HFFc6 (cell line): Measurements from ENCODE around the gene SLC13A5. TPM values are rescaled to one million over a fixed set of nuclear protein-coding genes. Genes with fewer than 3 reads are reported as not detected.

ENCODE experiments used
- DNase-seq: peaks from one replicate; pipeline ENCODE4 v3.0.0-alpha.2; 2018
- H3K27ac Mint-ChIP-seq: 2 replicates; pipeline ENCODE4 v1.8.0; 2020; ENCODE audit warnings: mild to moderate bottlenecking, mixed read lengths
- H3K27me3 Mint-ChIP-seq: 2 replicates; pipeline ENCODE4 v1.8.0; 2021; ENCODE audit warnings: mild to moderate bottlenecking, moderate library complexity, mixed read lengths; ENCODE audit not compliant: insufficient read depth
- H3K36me3 Mint-ChIP-seq: 2 replicates; pipeline ENCODE4 v1.8.0; 2021; ENCODE audit warnings: low read depth, mixed read lengths
- H3K4me1 Mint-ChIP-seq: 2 replicates; pipeline ENCODE4 v1.8.0; 2020; ENCODE audit warnings: low read depth, mixed read lengths
- H3K4me3 Mint-ChIP-seq: 2 replicates; pipeline ENCODE4 v1.8.0; 2020; ENCODE audit warnings: mild to moderate bottlenecking, moderate library complexity, mixed read lengths
- H3K9me3 Mint-ChIP-seq: 2 replicates; pipeline ENCODE4 v1.8.0; 2020; ENCODE audit warnings: mild to moderate bottlenecking, mixed read lengths
- total RNA-seq, 6 experiments: library from RNA; stranded (reverse); fragmentation: NEBNext Ultra II Directional; extraction: Animal tissue kit (Norgen Biotek cat#: 25700); gene quantifications; 2 replicates in 1 of 6; 3 replicates in 5 of 6; pipeline ENCODE4 v1.2.3, GENCODE V29; 2021
- TF ChIP-seq, protein P1 (sequence below): fragments of 200-600 bp; sonication (generic); IDR thresholded peaks from 2 replicates; pipeline ENCODE4 v1.5.0; 2021; ENCODE audit warnings: antibody characterized with exemption, mild to moderate bottlenecking

The SLC13A5 gene
- total RNA-seq, 6 experiments from 2014 or later = not detected

DNA sequence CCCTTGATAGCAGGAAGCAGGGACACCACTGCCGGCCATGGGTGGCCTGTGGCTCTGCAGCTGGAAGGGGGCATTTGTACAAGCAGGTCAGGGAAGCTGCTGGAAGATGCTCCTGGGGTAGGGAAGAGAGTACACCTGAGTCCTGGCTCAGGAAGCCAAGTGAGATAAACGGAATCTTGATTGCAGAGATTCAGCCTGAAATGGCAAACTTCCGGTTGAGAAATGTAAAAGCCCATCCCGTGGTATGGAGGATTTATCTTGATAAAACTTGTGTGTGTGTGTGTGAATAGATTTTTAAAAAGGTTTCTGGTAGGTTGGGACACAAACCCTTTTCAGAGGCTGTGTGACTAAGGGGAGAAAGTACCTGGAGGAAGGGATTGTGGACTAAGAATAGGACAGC lies 32.0 kb downstream of the SLC13A5 start:
- H3K4me1 Mint-ChIP-seq = no peaks in the 10 kb centered on the region
- TF ChIP-seq, protein P1, sequence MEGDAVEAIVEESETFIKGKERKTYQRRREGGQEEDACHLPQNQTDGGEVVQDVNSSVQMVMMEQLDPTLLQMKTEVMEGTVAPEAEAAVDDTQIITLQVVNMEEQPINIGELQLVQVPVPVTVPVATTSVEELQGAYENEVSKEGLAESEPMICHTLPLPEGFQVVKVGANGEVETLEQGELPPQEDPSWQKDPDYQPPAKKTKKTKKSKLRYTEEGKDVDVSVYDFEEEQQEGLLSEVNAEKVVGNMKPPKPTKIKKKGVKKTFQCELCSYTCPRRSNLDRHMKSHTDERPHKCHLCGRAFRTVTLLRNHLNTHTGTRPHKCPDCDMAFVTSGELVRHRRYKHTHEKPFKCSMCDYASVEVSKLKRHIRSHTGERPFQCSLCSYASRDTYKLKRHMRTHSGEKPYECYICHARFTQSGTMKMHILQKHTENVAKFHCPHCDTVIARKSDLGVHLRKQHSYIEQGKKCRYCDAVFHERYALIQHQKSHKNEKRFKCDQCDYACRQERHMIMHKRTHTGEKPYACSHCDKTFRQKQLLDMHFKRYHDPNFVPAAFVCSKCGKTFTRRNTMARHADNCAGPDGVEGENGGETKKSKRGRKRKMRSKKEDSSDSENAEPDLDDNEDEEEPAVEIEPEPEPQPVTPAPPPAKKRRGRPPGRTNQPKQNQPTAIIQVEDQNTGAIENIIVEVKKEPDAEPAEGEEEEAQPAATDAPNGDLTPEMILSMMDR = no peak
- peaks cover 37% of the 10 kb centered on the region for H3K27me3 Mint-ChIP-seq
- no peaks in the 10 kb centered on the region for H3K9me3 Mint-ChIP-seq
- no peaks in the 10 kb centered on the region for H3K36me3 Mint-ChIP-seq
- no peak overlapping the region for H3K27ac Mint-ChIP-seq
- no peak for DNase-seq
- no peak overlapping the region for H3K4me3 Mint-ChIP-seq

DNA sequence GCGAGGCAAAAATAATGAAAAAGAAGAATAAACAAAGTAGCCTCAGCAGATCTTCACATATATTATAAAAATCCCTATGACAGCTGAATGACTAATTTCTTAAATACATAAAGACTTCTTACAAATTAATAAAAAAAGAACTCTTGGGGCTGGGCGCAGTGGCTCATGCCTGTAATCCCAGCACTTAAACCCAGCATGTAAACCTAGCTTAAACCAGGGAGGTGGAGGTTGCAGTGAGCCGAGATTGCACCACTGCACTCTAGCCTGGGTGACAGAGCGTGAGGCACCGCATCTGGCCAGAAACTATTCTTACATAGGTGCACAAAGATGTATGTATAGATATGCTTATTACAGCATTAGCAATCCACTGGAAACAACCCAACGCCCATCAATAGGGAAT lies 33.9 kb downstream of the SLC13A5 start:
- Mint-ChIP-seq H3K27me3 (peaks cover 33% of the 10 kb centered on the region), H3K36me3 (no peaks in the 10 kb centered on the region), H3K9me3 (no peaks in the 10 kb centered on the region), H3K27ac (no peak overlapping the region), H3K4me1 (no peaks in the 10 kb centered on the region), H3K4me3 (no peak overlapping the region)
- DNase-seq = no peak
- TF ChIP-seq, protein P1 = no peak

DNA sequence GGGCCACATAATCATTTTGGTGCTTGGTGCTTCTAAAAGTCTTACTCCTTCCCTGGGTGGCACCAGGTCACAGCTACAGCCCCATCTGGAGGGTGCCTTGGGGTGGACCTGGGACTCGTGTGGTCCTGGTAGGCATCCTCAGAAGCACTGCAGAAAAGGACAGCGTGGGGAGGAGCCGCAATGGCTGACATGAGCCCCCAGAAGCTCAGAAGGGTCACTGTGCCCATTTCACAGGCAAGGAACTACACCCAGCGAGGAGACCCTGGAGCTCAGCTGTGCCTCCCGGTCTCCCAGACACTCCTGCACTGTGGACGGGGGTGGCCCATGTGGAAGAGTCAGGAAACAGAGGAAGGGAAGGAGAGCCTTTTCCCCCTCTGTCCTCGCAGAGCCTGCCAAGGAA lies 35.2 kb downstream of the SLC13A5 start:
- H3K9me3 Mint-ChIP-seq = no peaks in the 10 kb centered on the region
- H3K4me3 Mint-ChIP-seq = no peak overlapping the region
- no peak overlapping the region for H3K27ac Mint-ChIP-seq
- TF ChIP-seq, protein P1 = no peak
- no peaks in the 10 kb centered on the region for H3K4me1 Mint-ChIP-seq
- no peaks in the 10 kb centered on the region for H3K36me3 Mint-ChIP-seq
- H3K27me3 Mint-ChIP-seq = peaks cover 30% of the 10 kb centered on the region
- no peak for DNase-seq

DNA sequence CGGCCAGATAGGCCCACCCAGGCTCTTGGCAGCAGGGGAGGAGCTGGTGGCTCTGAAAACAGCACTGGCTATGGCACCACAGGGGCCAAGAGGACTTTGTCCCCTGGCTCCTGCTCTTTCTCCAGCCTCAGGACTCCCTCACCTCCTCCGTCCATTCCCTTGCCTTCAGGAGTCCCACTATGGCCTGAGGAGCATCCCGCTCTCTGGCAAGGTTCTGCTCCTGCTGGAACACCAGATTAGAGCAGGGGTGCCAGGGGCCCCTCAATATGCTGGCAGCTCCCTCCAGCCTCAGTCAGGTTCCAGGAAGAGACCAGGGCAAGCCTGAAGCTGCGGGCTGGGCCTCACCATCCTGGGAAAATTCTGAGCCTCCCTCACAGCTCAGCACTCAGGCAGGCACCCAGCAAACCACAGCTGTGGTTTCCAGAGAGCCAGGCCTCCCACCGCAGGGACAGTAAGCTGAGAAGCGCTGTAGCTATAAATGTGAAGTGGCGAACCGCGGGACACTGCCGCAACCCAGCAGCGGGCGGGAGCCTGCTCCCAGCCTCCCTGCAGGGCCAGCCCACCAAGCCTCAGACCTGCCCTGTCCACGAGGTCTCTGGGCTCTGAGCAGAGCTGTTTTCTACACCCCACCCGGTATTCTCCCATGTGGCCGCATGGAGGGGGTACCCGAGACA lies 35.9 kb downstream of the SLC13A5 start:
- H3K36me3 Mint-ChIP-seq = no peaks in the 10 kb centered on the region
- no peak overlapping the region for H3K4me3 Mint-ChIP-seq
- H3K4me1 Mint-ChIP-seq = no peaks in the 10 kb centered on the region
- peak overlapping the region; percentile 46; the same call in 1 of the 2 replicates for H3K27ac Mint-ChIP-seq
- TF ChIP-seq, protein P1 = no peak
- peak; percentile 58 for DNase-seq
- H3K9me3 Mint-ChIP-seq = no peaks in the 10 kb centered on the region
- H3K27me3 Mint-ChIP-seq = peaks cover 29% of the 10 kb centered on the region

DNA sequence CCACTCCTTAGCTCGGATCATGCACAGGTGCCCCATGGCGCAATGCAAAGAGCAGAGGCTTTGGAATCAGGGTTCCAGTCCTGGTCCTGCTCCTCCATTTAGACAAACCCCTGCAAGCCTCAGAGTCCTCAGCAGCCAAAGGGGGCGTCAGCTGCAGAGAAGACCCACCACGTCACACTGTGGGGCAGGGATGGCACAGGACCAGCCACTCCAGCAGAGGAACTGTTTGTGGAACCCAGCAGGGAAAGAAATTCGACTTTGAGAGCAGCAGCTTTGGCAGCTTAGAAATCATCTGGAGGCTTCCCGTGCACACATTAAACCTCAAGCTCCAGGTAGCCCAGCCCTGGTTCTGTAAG lies 36.4 kb downstream of the SLC13A5 start:
- Mint-ChIP-seq H3K9me3 (no peaks in the 10 kb centered on the region), H3K4me3 (no peak overlapping the region), H3K27me3 (peaks cover 25% of the 10 kb centered on the region), H3K36me3 (no peaks in the 10 kb centered on the region), H3K27ac (no peak overlapping the region), H3K4me1 (no peaks in the 10 kb centered on the region)
- DNase-seq = no peak
- TF ChIP-seq, protein P1 = no peak
